ENCODE data around the gene GPR82.

GPR82 gene

DNA sequence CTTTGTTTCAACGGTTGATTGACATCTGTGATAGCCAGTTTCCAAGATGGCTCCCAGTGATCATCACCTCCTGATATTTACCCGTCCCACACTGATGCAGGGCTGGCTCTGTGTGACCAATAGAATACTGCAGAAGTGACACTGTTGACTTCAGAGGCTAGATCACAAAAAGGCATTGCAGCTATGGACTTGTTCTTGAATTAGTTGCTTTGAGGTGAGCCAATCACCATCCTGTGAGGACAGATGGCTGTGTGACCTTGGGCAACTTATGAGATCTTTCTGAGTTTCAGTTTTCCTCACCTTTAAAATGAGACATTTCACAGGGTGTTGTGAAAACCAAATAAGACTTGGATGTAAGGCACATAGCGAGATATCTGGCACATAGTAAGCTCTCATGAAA is 1.8 kb upstream of the GPR82 start:
- H3K4me3 ChIP-seq, result no peak overlapping the region
- H3K27ac ChIP-seq, result no peak overlapping the region
- no peak overlapping the region for H3K9ac ChIP-seq
- H3K36me3 ChIP-seq, result peaks cover 0 to 20% (median 8%) of the 10 kb centered on the region in 11 experiments; a peak in 9 of 22 replicates
- peaks cover 24 to 46% (median 26%) of the 10 kb centered on the region in 11 experiments for H3K9me3 ChIP-seq (replicated peaks in 1 of 11)
- peaks cover 0 to 4% (median 0%) of the 10 kb centered on the region in 11 experiments; a peak in 2 of 22 replicates for H4K20me1 ChIP-seq
- 0 out of 22 replicates have a peak overlapping the region, but pooled peaks of 1 of the 11 experiments have one; percentile 64 for H3K4me2 ChIP-seq
- peaks cover 18 to 35% (median 25%) of the 10 kb centered on the region in 10 experiments for H3K4me1 ChIP-seq
- TF ChIP-seq Cebpa-rat (IDR thresholded peaks at IDR 0.05), result no peak
- peaks cover 94 to 100% (median 100%) of the 10 kb centered on the region in 11 experiments for H3K27me3 ChIP-seq

DNA sequence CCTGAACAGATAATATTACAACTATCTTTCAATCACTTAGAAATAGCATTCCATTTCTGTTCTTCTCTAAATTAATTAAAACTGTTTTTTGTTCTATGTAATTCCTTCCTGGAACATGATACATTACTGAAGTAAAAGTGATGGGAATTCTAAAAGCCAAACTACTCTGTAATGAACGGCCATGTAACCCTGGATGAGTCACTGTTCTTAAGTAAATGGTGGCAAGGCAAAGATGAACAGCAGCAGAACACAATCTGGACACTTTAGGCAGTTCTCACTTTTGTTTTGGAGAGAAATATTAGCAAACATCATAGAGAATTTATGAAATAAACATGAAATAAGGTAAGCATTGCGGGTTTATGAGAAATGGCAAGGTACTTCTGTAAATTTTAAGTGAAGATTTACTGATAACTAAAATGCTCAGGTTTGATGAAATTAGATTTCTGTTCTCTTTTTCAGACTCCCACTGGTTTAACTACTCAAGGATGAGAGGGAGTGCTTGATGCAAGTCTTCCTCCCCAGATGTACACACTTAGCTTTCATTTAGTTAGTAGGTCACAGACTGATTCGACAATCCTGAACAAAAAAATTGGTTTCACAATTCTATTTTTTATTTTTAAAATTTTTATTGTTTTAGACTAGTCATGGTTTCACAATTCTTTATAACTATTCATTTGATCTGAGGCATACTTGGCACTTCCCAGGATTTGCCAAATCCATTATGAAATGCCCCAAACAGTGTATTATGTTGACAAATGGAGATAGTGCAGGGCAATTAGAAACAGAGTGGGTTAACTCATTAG is 964 bp upstream of the GPR82 start:
- peak overlapping the region in 9 of 11 experiments; percentile 13 to 64 (median 33); a peak in 15 of 22 replicates for H3K4me2 ChIP-seq

DNA sequence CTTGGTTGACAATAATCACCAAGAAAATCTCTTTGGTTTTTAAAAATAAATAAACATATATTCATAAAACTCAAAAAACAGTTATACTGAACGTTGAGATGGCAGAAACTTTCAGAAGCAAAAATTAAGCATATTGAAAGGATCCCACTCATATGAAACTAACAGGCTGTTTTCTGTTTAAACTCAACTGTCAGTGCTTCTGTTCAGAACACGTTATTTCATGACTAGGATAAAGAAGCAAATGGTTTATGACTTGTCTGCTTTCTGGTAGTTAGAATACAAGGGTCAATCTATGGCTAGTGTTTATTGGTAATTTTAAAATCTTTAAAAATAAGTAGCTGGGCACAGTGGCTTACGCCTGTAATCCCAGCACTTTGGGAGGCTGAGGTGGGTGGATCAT is 4.1 kb downstream of the GPR82 start:
- no peak overlapping the region for H3K27ac ChIP-seq
- no peak overlapping the region for H3K9ac ChIP-seq
- H3K4me3 ChIP-seq, result no peak overlapping the region
- TF ChIP-seq Cebpa-rat (IDR thresholded peaks at IDR 0.05), result no peak
- no peaks in the 10 kb centered on the region for H3K9me3 ChIP-seq (replicated peaks in 1 of 11)
- H4K20me1 ChIP-seq, result peaks cover 0 to 15% (median 0%) of the 10 kb centered on the region in 11 experiments; a peak in 2 of 22 replicates
- no peak overlapping the region for H3K4me2 ChIP-seq
- H3K36me3 ChIP-seq, result no peaks in the 10 kb centered on the region
- peaks cover 86 to 98% (median 95%) of the 10 kb centered on the region in 11 experiments for H3K27me3 ChIP-seq
- peaks cover 8 to 16% (median 12%) of the 10 kb centered on the region in 10 experiments; a peak in 17 of 20 replicates for H3K4me1 ChIP-seq

More for the DNA sequence above, 964 bp upstream of the GPR82 start:
- H3K4me3 ChIP-seq, result no peak overlapping the region
- H3K9ac ChIP-seq, result no peak overlapping the region
- H3K36me3 ChIP-seq, result peaks cover 0 to 12% (median 8%) of the 10 kb centered on the region in 11 experiments; a peak in 9 of 22 replicates
- no peak overlapping the region for H3K27ac ChIP-seq
- no peak for TF ChIP-seq Cebpa-rat (IDR thresholded peaks at IDR 0.05)
- peaks cover 0 to 4% (median 0%) of the 10 kb centered on the region in 11 experiments; a peak in 2 of 22 replicates for H4K20me1 ChIP-seq
- H3K4me1 ChIP-seq, result peaks cover 18 to 35% (median 25%) of the 10 kb centered on the region in 10 experiments
- H3K9me3 ChIP-seq (replicated peaks in 1 of 11), result peaks cover 16 to 38% (median 18%) of the 10 kb centered on the region in 11 experiments
- H3K27me3 ChIP-seq, result peaks cover 94 to 100% (median 100%) of the 10 kb centered on the region in 11 experiments

DNA sequence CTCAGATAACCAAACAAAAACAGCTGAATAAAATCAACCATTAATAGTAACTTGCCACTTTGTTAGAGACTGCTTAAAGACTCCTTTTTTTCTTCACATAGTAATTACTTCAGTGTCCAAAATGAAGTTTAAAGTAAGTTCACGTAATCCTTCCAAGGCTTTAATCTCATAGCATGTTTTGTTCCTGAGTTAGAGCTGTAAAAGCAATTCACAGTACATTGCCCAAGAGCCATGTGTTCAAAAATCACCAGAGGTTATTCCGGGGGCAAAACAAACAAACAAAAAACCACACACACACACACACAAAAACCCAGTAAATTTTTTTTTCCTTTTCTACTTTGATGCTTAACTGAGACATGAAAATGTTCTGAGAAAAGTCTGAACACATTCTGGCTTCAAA is 6.1 kb downstream of the GPR82 start:
- H3K27me3 ChIP-seq, result peaks cover 78 to 97% (median 91%) of the 10 kb centered on the region in 11 experiments
- H3K36me3 ChIP-seq, result no peaks in the 10 kb centered on the region
- no peak for TF ChIP-seq Cebpa-rat (IDR thresholded peaks at IDR 0.05)
- no peak overlapping the region for H3K27ac ChIP-seq
- no peak overlapping the region for H3K4me2 ChIP-seq
- H4K20me1 ChIP-seq, result peaks cover 0 to 12% (median 0%) of the 10 kb centered on the region in 11 experiments; a peak in 3 of 22 replicates
- no peaks in the 10 kb centered on the region for H3K9me3 ChIP-seq (replicated peaks in 1 of 11)
- H3K4me3 ChIP-seq, result no peak overlapping the region
- peaks cover 7 to 12% (median 10%) of the 10 kb centered on the region in 10 experiments; a peak in 17 of 20 replicates for H3K4me1 ChIP-seq
- H3K9ac ChIP-seq, result no peak overlapping the region

DNA sequence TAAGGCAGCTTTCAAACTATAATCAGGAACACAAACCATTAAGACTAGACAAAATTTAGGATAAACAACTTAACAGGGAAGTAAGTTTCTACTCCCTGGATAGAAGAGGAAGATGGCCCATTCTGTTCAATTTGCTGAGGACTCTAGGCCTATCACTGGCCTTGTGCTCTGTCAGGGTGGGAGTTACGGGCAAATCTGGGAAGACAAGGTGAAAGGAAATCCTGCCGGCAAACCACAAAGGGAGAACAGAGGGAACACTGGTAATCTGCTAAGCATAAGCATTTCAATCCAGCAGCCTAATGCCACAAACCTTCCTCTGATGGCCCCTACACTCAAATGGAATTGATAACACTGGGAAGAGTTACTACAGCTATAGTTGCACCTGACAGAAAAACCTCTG is 8.3 kb downstream of the GPR82 start:
- H3K36me3 ChIP-seq, result no peaks in the 10 kb centered on the region
- no peak overlapping the region for H3K9ac ChIP-seq
- 0 out of 22 replicates have a peak overlapping the region, but pooled peaks of 1 of the 11 experiments have one; percentile 15 for H3K4me2 ChIP-seq
- H3K4me3 ChIP-seq, result no peak overlapping the region
- no peak overlapping the region for H3K27ac ChIP-seq
- peaks cover 0 to 19% (median 0%) of the 10 kb centered on the region in 11 experiments; a peak in 4 of 22 replicates for H4K20me1 ChIP-seq
- no peak for TF ChIP-seq Cebpa-rat (IDR thresholded peaks at IDR 0.05)
- H3K4me1 ChIP-seq, result peaks cover 7 to 15% (median 11%) of the 10 kb centered on the region in 10 experiments; a peak in 17 of 20 replicates
- H3K27me3 ChIP-seq, result peaks cover 78 to 97% (median 91%) of the 10 kb centered on the region in 11 experiments
- no peaks in the 10 kb centered on the region for H3K9me3 ChIP-seq (replicated peaks in 1 of 11)

DNA sequence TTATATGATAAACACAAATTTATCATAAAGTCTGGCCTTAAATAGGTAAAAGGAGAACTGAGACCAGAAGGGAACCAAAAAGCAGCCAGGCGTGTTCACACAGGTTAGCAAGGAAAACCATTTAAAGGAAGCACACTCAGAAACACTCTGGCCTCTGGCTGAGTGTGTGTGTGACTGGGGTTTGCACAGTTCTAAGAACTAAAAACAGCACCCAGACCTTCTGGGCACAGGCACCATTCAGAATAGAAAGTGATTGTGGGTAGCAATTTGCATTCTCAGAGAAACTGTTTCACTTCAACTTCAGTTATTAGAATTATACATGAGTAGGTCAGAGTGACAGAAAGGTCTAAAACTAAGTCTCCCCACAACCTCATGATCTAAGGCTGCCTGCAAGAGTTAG is 10.0 kb downstream of the GPR82 start:
- Histone ChIP-seq H4K20me1 (peaks cover 0 to 19% (median 0%) of the 10 kb centered on the region in 11 experiments; a peak in 4 of 22 replicates), H3K9ac (0 out of 22 replicates have a peak overlapping the region, but pooled peaks of 1 of the 11 experiments have one; percentile 2), H3K4me1 (peaks cover 7 to 17% (median 11%) of the 10 kb centered on the region in 10 experiments; a peak in 17 of 20 replicates), H3K27ac (no peak overlapping the region), H3K4me3 (no peak overlapping the region), H3K27me3 (peaks cover 75 to 96% (median 90%) of the 10 kb centered on the region in 11 experiments), H3K9me3 (replicated peaks in 1 of 11) (no peaks in the 10 kb centered on the region), H3K4me2 (peak overlapping the region in 10 of 11 experiments; percentile 8 to 48 (median 26); a peak in 14 of 22 replicates), H3K36me3 (no peaks in the 10 kb centered on the region)
- no peak for TF ChIP-seq Cebpa-rat (IDR thresholded peaks at IDR 0.05)

DNA sequence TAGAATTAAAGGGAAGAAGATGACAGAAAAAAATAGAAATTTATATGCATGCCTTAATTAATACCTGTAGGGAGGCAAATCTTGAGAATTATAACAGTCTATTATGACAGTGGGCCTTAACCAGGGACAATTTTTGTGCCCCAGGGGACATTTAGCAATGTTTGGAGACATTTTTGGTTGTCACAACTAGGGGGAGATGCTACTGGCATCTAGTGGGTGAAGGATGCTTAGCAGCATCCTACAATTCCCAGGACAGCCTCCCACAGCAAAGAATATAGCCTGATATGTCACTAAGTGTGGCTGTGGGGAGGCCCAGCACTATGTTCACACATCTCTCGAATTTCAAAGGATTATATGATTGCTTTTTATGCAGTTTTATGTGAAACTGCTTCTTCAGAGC is 10.5 kb downstream of the GPR82 start:
- H3K27ac ChIP-seq, result no peak overlapping the region
- peak overlapping the region in 8 of 11 experiments; percentile 8 to 48 (median 32); a peak in 10 of 22 replicates for H3K4me2 ChIP-seq
- no peaks in the 10 kb centered on the region for H3K9me3 ChIP-seq (replicated peaks in 1 of 11)
- H3K4me1 ChIP-seq, result peaks cover 7 to 17% (median 11%) of the 10 kb centered on the region in 10 experiments; a peak in 17 of 20 replicates
- no peaks in the 10 kb centered on the region for H3K36me3 ChIP-seq
- 0 out of 22 replicates have a peak overlapping the region, but pooled peaks of 1 of the 11 experiments have one; percentile 2 for H3K9ac ChIP-seq
- peaks cover 77 to 97% (median 90%) of the 10 kb centered on the region in 11 experiments for H3K27me3 ChIP-seq
- H3K4me3 ChIP-seq, result no peak overlapping the region
- TF ChIP-seq Cebpa-rat (IDR thresholded peaks at IDR 0.05), result no peak
- H4K20me1 ChIP-seq, result peaks cover 0 to 19% (median 0%) of the 10 kb centered on the region in 11 experiments; a peak in 4 of 22 replicates

DNA sequence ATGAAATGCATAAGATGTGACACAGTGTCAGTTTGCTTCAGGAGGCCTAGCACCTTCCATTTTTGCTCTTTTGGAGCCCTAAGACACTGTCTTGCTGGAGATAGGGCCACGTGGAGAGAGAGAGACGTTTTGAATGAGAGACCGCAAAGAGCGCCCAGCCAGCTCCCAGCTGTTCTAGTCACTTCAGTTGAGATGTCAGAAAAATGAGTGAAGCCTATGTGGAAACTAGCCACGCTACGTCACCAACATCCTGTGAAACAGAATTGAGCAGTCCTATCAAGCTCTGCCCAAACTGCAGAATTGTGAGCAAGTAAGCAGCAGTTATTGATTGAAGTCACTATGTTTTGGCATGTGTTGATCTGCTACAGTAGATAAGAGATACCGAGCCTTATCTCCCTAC is 13.1 kb downstream of the GPR82 start:
- Histone ChIP-seq H3K36me3 (no peaks in the 10 kb centered on the region), H4K20me1 (peaks cover 0 to 16% (median 0%) of the 10 kb centered on the region in 11 experiments; a peak in 5 of 22 replicates), H3K27me3 (peaks cover 81 to 99% (median 92%) of the 10 kb centered on the region in 11 experiments), H3K9ac (no peak overlapping the region), H3K4me3 (no peak overlapping the region), H3K27ac (no peak overlapping the region), H3K4me2 (peak overlapping the region in 1 of 11 experiments; percentile 11; a peak in 1 of 22 replicates), H3K9me3 (replicated peaks in 1 of 11) (no peaks in the 10 kb centered on the region), H3K4me1 (peaks cover 7 to 19% (median 11%) of the 10 kb centered on the region in 10 experiments; a peak in 17 of 20 replicates)
- TF ChIP-seq Cebpa-rat (IDR thresholded peaks at IDR 0.05), result no peak
